Keratinocyte (primary cell): Measurements from ENCODE around the gene PHYHIPL. TPM values are rescaled to one million over a fixed set of nuclear protein-coding genes. Genes with fewer than 3 reads are reported as not detected.
A peak's percentile ranks its signal among the peaks of the same experiment; 100 is the strongest.
"Not testable (repeated sequence)": the region's sequence is repeated elsewhere in the genome, so short reads cannot be mapped to it uniquely, and the experiment has no call there.

Experiments used
- DNase-seq: peaks from one replicate; pipeline ENCODE4 v3.0.0-alpha.2; 2011; ENCODE audit warnings: low read depth, missing footprints, low spot score
- FAIRE-seq: peaks from 2 replicates; lab custom pipeline; 2011; peaks lifted over from hg19 to GRCh38; lab: Jason Lieb, UNC
- H2AFZ ChIP-seq: 2 replicates; pipeline ENCODE4 v1.6.0; 2012; ENCODE audit warnings: low read length, control low read depth, inconsistent platforms; ENCODE audit not compliant: control insufficient read depth
- H3K27ac ChIP-seq: 2 replicates; pipeline ENCODE4 v1.5.1; 2011; ENCODE audit warnings: low read length; ENCODE audit not compliant: control insufficient read depth, insufficient read depth
- H3K27me3 ChIP-seq: 3 replicates; pipeline ENCODE4 v1.6.0; 2011; ENCODE audit warnings: low read length; ENCODE audit not compliant: control insufficient read depth, insufficient read depth; ENCODE audit errors: extremely low read depth
- H3K36me3 ChIP-seq, 2 experiments: 2 replicates in 1 of 2; 3 replicates in 1 of 2; pipeline ENCODE4 v1.5.1; 2011; ENCODE audit warnings: low read length in 2 of 2, mild to moderate bottlenecking in 1 of 2; ENCODE audit not compliant: control insufficient read depth in 2 of 2, insufficient read depth in 2 of 2; ENCODE audit errors: extremely low read depth in 1 of 2
- H3K4me1 ChIP-seq: 3 replicates; pipeline ENCODE4 v1.5.1; 2011; ENCODE audit warnings: low read length; ENCODE audit not compliant: control insufficient read depth, insufficient read depth; ENCODE audit errors: extremely low read depth
- H3K4me2 ChIP-seq: 3 replicates; pipeline ENCODE4 v1.6.0; 2011; ENCODE audit warnings: low read depth, low read length; ENCODE audit not compliant: control insufficient read depth, insufficient read depth; ENCODE audit errors: extremely low read depth
- H3K4me3 ChIP-seq, 3 experiments: fragments of 200-600 bp in 1 of 3; sonication (generic) in 1 of 3; 2 replicates in 2 of 3; 3 replicates in 1 of 3; pipeline ENCODE4 v1.5.1; 2011 to 2016; ENCODE audit warnings: low read length in 3 of 3, mild to moderate bottlenecking in 3 of 3, control low read depth in 2 of 3, inconsistent platforms in 1 of 3, low read depth in 1 of 3, mixed read lengths in 1 of 3, mixed run types in 1 of 3, moderate library complexity in 1 of 3; ENCODE audit not compliant: control insufficient read depth in 2 of 3, insufficient read depth in 2 of 3; ENCODE audit errors: extremely low read depth in 1 of 3
- H3K79me2 ChIP-seq: 2 replicates; pipeline ENCODE4 v1.6.0; 2012; ENCODE audit warnings: low read length; ENCODE audit not compliant: control insufficient read depth, insufficient read depth
- H3K9ac ChIP-seq: 3 replicates; pipeline ENCODE4 v1.6.0; 2011; ENCODE audit warnings: low read length; ENCODE audit not compliant: control insufficient read depth, insufficient read depth; ENCODE audit errors: extremely low read depth
- H3K9me1 ChIP-seq: 3 replicates; pipeline ENCODE4 v1.6.0; 2011; ENCODE audit warnings: low read length; ENCODE audit not compliant: control insufficient read depth, insufficient read depth; ENCODE audit errors: extremely low read depth
- H3K9me3 ChIP-seq: 2 replicates; pipeline ENCODE4 v1.5.1; 2012; ENCODE audit warnings: low read depth, low read length; ENCODE audit not compliant: control insufficient read depth
- H4K20me1 ChIP-seq: 3 replicates; pipeline ENCODE4 v1.6.0; 2011; ENCODE audit warnings: low read length; ENCODE audit not compliant: control insufficient read depth, insufficient read depth; ENCODE audit errors: extremely low read depth
- CTCF ChIP-seq, 3 experiments: IDR thresholded peaks in 1 of 3; conservative IDR thresholded peaks in 1 of 3; optimal IDR thresholded peaks in 1 of 3; 2 replicates in 2 of 3; 3 replicates in 1 of 3; pipeline versions ENCODE3 to v1.5.1; 2011; ENCODE audit warnings: low read length in 3 of 3, mild to moderate bottlenecking in 3 of 3, moderate library complexity in 2 of 3, control low read depth in 1 of 3, inconsistent platforms in 1 of 3; ENCODE audit not compliant: insufficient read depth in 2 of 3; ENCODE audit errors: extremely low read depth in 1 of 3
- EZH2 ChIP-seq: IDR thresholded peaks from one replicate; pipeline ENCODE4 v1.6.1; 2012; ENCODE audit warnings: inconsistent platforms, mild to moderate bottlenecking, low read length, moderate library complexity
- dilution Hi-C: fragments of 300-500 bp; cut with MboI; formaldehyde crosslinking; loops from one replicate; pipeline ENCODE4 v1.7.0; 2020; ENCODE audit warnings: low sequenced_read_pairs; ENCODE audit not compliant: extremely low pct_ligation_motif_present
- polyA plus RNA-seq, 5 experiments: library from polyadenylated mRNA; depleted of rRNA in 3 of 5; stranded (reverse) in 3 of 5; stranded (forward) in 1 of 5; unstranded in 1 of 5; fragments of >200 nt; gene quantifications; 1 replicate in 1 of 5; 2 replicates in 3 of 5; 3 replicates in 1 of 5; pipeline versions ENCODE4 v1.2.1 to v1.2.3, GENCODE V29; 2011 to 2012; ENCODE audit warnings: missing spikeins in 2 of 5, low read depth in 1 of 5, low replicate concordance in 1 of 5

Gene PHYHIPL
- polyA plus RNA-seq, 1 donor (not counting 4 experiments of a cell fraction or from before 2014, with no cell fraction given): 0.12 TPM

DNA sequence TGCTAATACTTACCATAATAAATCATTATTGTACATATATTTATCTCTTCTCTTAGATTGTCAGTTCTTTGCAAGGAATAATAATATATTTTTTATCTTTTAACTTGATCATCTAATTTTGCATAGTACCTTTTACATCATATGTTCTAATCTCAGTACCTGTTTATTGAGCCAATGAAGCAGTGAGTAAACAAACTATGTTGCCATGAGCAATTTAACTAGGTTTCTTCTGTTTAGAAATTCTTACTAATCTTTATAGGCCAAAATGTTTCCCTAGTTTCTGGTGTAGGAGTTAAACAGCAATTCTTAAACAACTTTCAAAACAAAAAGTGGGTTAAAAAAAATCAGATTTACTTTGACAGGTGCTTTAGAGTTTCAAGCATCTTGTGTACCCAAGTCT is 61.3 kb downstream of the PHYHIPL start:
- no peak overlapping the region for H2AFZ ChIP-seq
- H3K4me1 ChIP-seq: no peaks in the 10 kb centered on the region
- DNase-seq: no peak
- no peaks in the 10 kb centered on the region for H3K36me3 ChIP-seq
- no peak overlapping the region for H3K4me2 ChIP-seq
- no peaks in the 10 kb centered on the region for H4K20me1 ChIP-seq
- no peaks in the 10 kb centered on the region for H3K9me1 ChIP-seq
- H3K4me3 ChIP-seq: no peak overlapping the region
- no peaks in the 10 kb centered on the region for H3K79me2 ChIP-seq
- H3K9ac ChIP-seq: no peak overlapping the region
- no peak for FAIRE-seq
- H3K9me3 ChIP-seq: no peaks in the 10 kb centered on the region
- TF ChIP-seq EZH2: no peak
- TF ChIP-seq CTCF (optimal IDR thresholded peaks at IDR 0.05 in 1 of 3, IDR thresholded peaks at IDR 0.05 in 1 of 3, conservative IDR thresholded peaks at IDR 0.05 in 1 of 3; ENCODE audit: extremely low read depth in 1 of 3, insufficient read depth in 2 of 3, low read length in 3 of 3): no peak
- H3K27me3 ChIP-seq: no peaks in the 10 kb centered on the region
- H3K27ac ChIP-seq: no peak overlapping the region
- dilution Hi-C loops: loop anchor here (25.0 kb wide), 1 partner anchor 375 kb away; no protein-coding TSS in a partner anchor

GRCh38 chr10:59239108-59239507 is 62.7 kb downstream of the PHYHIPL start:
- not testable (repeated sequence) for H2AFZ ChIP-seq, H4K20me1 ChIP-seq, H3K4me3 ChIP-seq, H3K79me2 ChIP-seq, H3K36me3 ChIP-seq, H3K4me1 ChIP-seq, H3K4me2 ChIP-seq, H3K9me1 ChIP-seq, H3K9ac ChIP-seq, H3K9me3 ChIP-seq, FAIRE-seq, H3K27me3 ChIP-seq, DNase-seq, H3K27ac ChIP-seq
- dilution Hi-C loops: loop anchor here (25.0 kb wide), 1 partner anchor 373 kb away; no protein-coding TSS in a partner anchor

GRCh38 chr10:59240582-59241183 is 64.2 kb downstream of the PHYHIPL start:
- no peaks in the 10 kb centered on the region for H3K9me3 ChIP-seq
- no peak overlapping the region for H2AFZ ChIP-seq
- dilution Hi-C loops: loop anchor here (25.0 kb wide), 1 partner anchor 372 kb away; no protein-coding TSS in a partner anchor
- no peak overlapping the region for H3K9ac ChIP-seq
- no peak overlapping the region for H3K27ac ChIP-seq
- DNase-seq: no peak
- H3K27me3 ChIP-seq: no peaks in the 10 kb centered on the region
- TF ChIP-seq CTCF (optimal IDR thresholded peaks at IDR 0.05 in 1 of 3, IDR thresholded peaks at IDR 0.05 in 1 of 3, conservative IDR thresholded peaks at IDR 0.05 in 1 of 3; ENCODE audit: extremely low read depth in 1 of 3, insufficient read depth in 2 of 3, low read length in 3 of 3) (peak in 2 of 3 experiments; percentile 11 to 28), EZH2 (no peak)
- H3K36me3 ChIP-seq: no peaks in the 10 kb centered on the region
- no peak overlapping the region for H3K4me3 ChIP-seq
- FAIRE-seq: peak; percentile 53
- no peaks in the 10 kb centered on the region for H3K4me1 ChIP-seq
- no peaks in the 10 kb centered on the region for H3K9me1 ChIP-seq
- H4K20me1 ChIP-seq: no peaks in the 10 kb centered on the region
- no peaks in the 10 kb centered on the region for H3K79me2 ChIP-seq
- no peak overlapping the region for H3K4me2 ChIP-seq
